GM23338 (cell line): Measurements from ENCODE around the gene TCFL5. TPM values are rescaled to one million over a fixed set of nuclear protein-coding genes. Genes with fewer than 3 reads are reported as not detected.

Source experiments
- ATAC-seq: fragments of 200-7000 bp; cut with Tn5 transposase; 3 replicates; pipeline ENCODE4 v1.9.1; 2020
- DNase-seq: peaks from one replicate; pipeline ENCODE4 v3.0.0-alpha.2; 2015; ENCODE audit warnings: low spot score
- H2AFZ ChIP-seq: fragments of 200-600 bp; sonication (generic); 2 replicates; pipeline ENCODE4 v1.8.0; 2016; ENCODE audit warnings: antibody characterized with exemption, mild to moderate bottlenecking, moderate library complexity
- H3F3A ChIP-seq: fragments of 200-600 bp; sonication (generic); replicated peaks from 2 replicates; pipeline ENCODE4 v1.8.0; 2017; ENCODE audit warnings: antibody characterized with exemption, mixed run types, low read depth
- H3K27ac ChIP-seq: fragments of 200-600 bp; sonication (generic); 2 replicates; pipeline ENCODE4 v1.6.1; 2016; ENCODE audit warnings: low read depth
- H3K27me3 ChIP-seq: fragments of 200-600 bp; sonication (generic); 2 replicates; pipeline ENCODE4 v1.8.0; 2016; ENCODE audit warnings: mild to moderate bottlenecking, mixed run types, moderate library complexity; ENCODE audit not compliant: insufficient read depth
- H3K36me3 ChIP-seq: fragments of 200-600 bp; sonication (generic); 2 replicates; pipeline ENCODE4 v1.8.0; 2016; ENCODE audit warnings: mild to moderate bottlenecking; ENCODE audit not compliant: insufficient read depth
- H3K4me1 ChIP-seq: fragments of 200-600 bp; sonication (generic); 2 replicates; pipeline ENCODE4 v1.8.0; 2016; ENCODE audit warnings: mild to moderate bottlenecking, moderate library complexity; ENCODE audit not compliant: insufficient read depth
- H3K4me2 ChIP-seq: fragments of 200-600 bp; sonication (generic); 2 replicates; pipeline ENCODE4 v1.7.1; 2017; ENCODE audit warnings: mixed run types
- H3K4me3 ChIP-seq: fragments of 200-600 bp; sonication (generic); 2 replicates; pipeline ENCODE4 v1.6.1; 2016; ENCODE audit warnings: mixed run types
- H3K79me2 ChIP-seq: fragments of 200-600 bp; sonication (generic); replicated peaks from 2 replicates; pipeline ENCODE4 v1.8.0; 2017; ENCODE audit warnings: mild to moderate bottlenecking; ENCODE audit not compliant: insufficient read depth
- H3K9me2 ChIP-seq: fragments of 200-600 bp; sonication (generic); 2 replicates; pipeline ENCODE4 v1.8.0; 2017; ENCODE audit not compliant: insufficient read depth
- H4K20me1 ChIP-seq: fragments of 200-600 bp; sonication (generic); replicated peaks from 2 replicates; pipeline ENCODE4 v1.8.0; 2017; ENCODE audit warnings: mild to moderate bottlenecking; ENCODE audit not compliant: insufficient read depth
- H3K27ac Mint-ChIP-seq: 2 replicates; pipeline ENCODE4 v1.8.0; 2020; ENCODE audit warnings: inconsistent platforms, mild to moderate bottlenecking, moderate library complexity, mixed read lengths
- H3K27me3 Mint-ChIP-seq: 3 replicates; pipeline ENCODE4 v1.8.0; 2022; ENCODE audit warnings: low read depth, mild to moderate bottlenecking, moderate library complexity, mixed read lengths, inconsistent platforms; ENCODE audit not compliant: insufficient read depth, poor library complexity
- H3K36me3 Mint-ChIP-seq: 3 replicates; pipeline ENCODE4 v1.8.0; 2021; ENCODE audit warnings: low read depth, mild to moderate bottlenecking, inconsistent platforms, moderate library complexity, mixed read lengths
- H3K4me1 Mint-ChIP-seq: 3 replicates; pipeline ENCODE4 v1.8.0; 2020; ENCODE audit warnings: mild to moderate bottlenecking, inconsistent platforms, mixed read lengths
- H3K4me3 Mint-ChIP-seq: 3 replicates; pipeline ENCODE4 v1.8.0; 2021; ENCODE audit warnings: moderate library complexity, mild to moderate bottlenecking, inconsistent platforms, mixed read lengths
- H3K9me3 Mint-ChIP-seq: 3 replicates; pipeline ENCODE4 v1.8.0; 2020; ENCODE audit warnings: moderate library complexity, mild to moderate bottlenecking, inconsistent platforms, mixed read lengths
- CREB1 ChIP-seq: fragments of 250-450 bp; sonication (Bioruptor Pico); IDR thresholded peaks from 2 replicates; pipeline ENCODE4 v1.5.0; 2020; ENCODE audit warnings: low read depth, mild to moderate bottlenecking, moderate library complexity
- EZH2 ChIP-seq: fragments of 200-600 bp; sonication (generic); IDR thresholded peaks from one replicate; pipeline ENCODE4 v1.8.0; 2017; ENCODE audit warnings: antibody characterized with exemption, mild to moderate bottlenecking, low read depth; ENCODE audit not compliant: unreplicated experiment
- EZH2phosphoT487 ChIP-seq: fragments of 200-600 bp; sonication (generic); IDR thresholded peaks from one replicate; pipeline ENCODE4 v1.8.1; 2018; ENCODE audit warnings: antibody characterized with exemption; ENCODE audit not compliant: unreplicated experiment
- JUNB ChIP-seq: IDR thresholded peaks from one replicate; pipeline ENCODE4 v1.6.1; 2016; ENCODE audit warnings: antibody characterized with exemption; ENCODE audit not compliant: unreplicated experiment
- NANOG ChIP-seq: IDR thresholded peaks from 2 replicates; pipeline ENCODE4 v1.6.1; 2016; ENCODE audit warnings: antibody characterized with exemption, borderline replicate concordance
- POLR2AphosphoS5 ChIP-seq: IDR thresholded peaks from 2 replicates; pipeline ENCODE4 v1.6.1; 2016; ENCODE audit warnings: antibody characterized with exemption, low read depth
- REST ChIP-seq: IDR thresholded peaks from one replicate; pipeline ENCODE4 v1.6.1; 2018; ENCODE audit warnings: antibody characterized with exemption; ENCODE audit not compliant: unreplicated experiment
- STAT1 ChIP-seq: IDR thresholded peaks from one replicate; pipeline ENCODE4 v1.6.1; 2016; ENCODE audit warnings: antibody characterized with exemption; ENCODE audit not compliant: unreplicated experiment
- ZNF114 ChIP-seq: fragments of 250-450 bp; sonication (Bioruptor Pico); IDR thresholded peaks from 2 replicates; pipeline ENCODE4 v1.5.0; 2020; ENCODE audit warnings: mild to moderate bottlenecking, moderate library complexity
- ZNF331 ChIP-seq: fragments of 250-450 bp; sonication (Bioruptor Pico); IDR thresholded peaks from 2 replicates; pipeline ENCODE4 v1.5.0; 2020; ENCODE audit warnings: low read depth, mild to moderate bottlenecking, moderate library complexity
- polyA plus RNA-seq: library from polyadenylated mRNA; unstranded; fragments of >200 nt; fragmentation: Nextera tagmentation; extraction: Ambion mirVana; gene quantifications from 2 replicates; pipeline ENCODE4 v1.2.1, GENCODE V29; 2016
- total RNA-seq: library from RNA; depleted of rRNA; stranded (reverse); fragments of >200 nt; shearing (Covaris generic); gene quantifications from 2 replicates; pipeline ENCODE4 v1.2.3, GENCODE V29; 2014
- TF ChIP-seq, protein P1 (sequence below): IDR thresholded peaks from 2 replicates; pipeline ENCODE4 v1.6.1; 2016; ENCODE audit warnings: antibody characterized with exemption
- TF ChIP-seq, protein P2 (sequence below), 2 experiments: fragments of 200-600 bp in 1 of 2; sonication (generic) in 1 of 2; conservative IDR thresholded peaks; 2 replicates each; pipeline versions ENCODE4 v1.5.1 to v1.6.1; 2016 to 2017; ENCODE audit warnings: antibody characterized with exemption in 2 of 2, low read depth in 2 of 2, mild to moderate bottlenecking in 2 of 2, moderate library complexity in 1 of 2
- TF ChIP-seq, protein P3 (sequence below): fragments of 250-450 bp; sonication (Bioruptor Pico); IDR thresholded peaks from 2 replicates; pipeline ENCODE4 v1.5.0; 2020; ENCODE audit warnings: mild to moderate bottlenecking, moderate library complexity

Gene TCFL5
- total and polyA plus RNA-seq, 2 experiments from 2014 or later, result 5.8 to 19.3 TPM

- H3K9me2 ChIP-seq, result no peaks in the 10 kb centered on the region
- peaks cover 17% of the 10 kb centered on the region for H3K27me3 Mint-ChIP-seq
- H3K27me3 ChIP-seq, result peaks cover 7% of the 10 kb centered on the region; the same call in 1 of the 2 replicates
- peaks cover 3% of the 10 kb centered on the region; the same call in 1 of the 2 replicates for H4K20me1 ChIP-seq
- peaks cover 10% of the 10 kb centered on the region; the same call in 1 of the 2 replicates for H3K4me1 ChIP-seq
- H3K4me3 Mint-ChIP-seq, result peak overlapping the region; percentile 54
- H3F3A ChIP-seq, result 0 out of 2 replicates have a peak, but pooled peaks cover 4% of the 10 kb centered on the region
- no peaks in the 10 kb centered on the region for H3K36me3 Mint-ChIP-seq
- H3K79me2 ChIP-seq, result peaks cover 8% of the 10 kb centered on the region; the same call in 1 of the 2 replicates
- peak overlapping the region; percentile 70; the same call in 1 of the 2 replicates for H3K4me3 ChIP-seq
- no peak overlapping the region for H2AFZ ChIP-seq
- H3K9me3 Mint-ChIP-seq, result no peaks in the 10 kb centered on the region
- peak overlapping the region; percentile 90 for H3K4me2 ChIP-seq
- no peak for TF ChIP-seq EZH2
- TF ChIP-seq, protein P1, sequence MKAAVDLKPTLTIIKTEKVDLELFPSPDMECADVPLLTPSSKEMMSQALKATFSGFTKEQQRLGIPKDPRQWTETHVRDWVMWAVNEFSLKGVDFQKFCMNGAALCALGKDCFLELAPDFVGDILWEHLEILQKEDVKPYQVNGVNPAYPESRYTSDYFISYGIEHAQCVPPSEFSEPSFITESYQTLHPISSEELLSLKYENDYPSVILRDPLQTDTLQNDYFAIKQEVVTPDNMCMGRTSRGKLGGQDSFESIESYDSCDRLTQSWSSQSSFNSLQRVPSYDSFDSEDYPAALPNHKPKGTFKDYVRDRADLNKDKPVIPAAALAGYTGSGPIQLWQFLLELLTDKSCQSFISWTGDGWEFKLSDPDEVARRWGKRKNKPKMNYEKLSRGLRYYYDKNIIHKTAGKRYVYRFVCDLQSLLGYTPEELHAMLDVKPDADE, result no peak
- TF ChIP-seq POLR2AphosphoS5, result no peak
- TF ChIP-seq EZH2phosphoT487, result no peak
- no peak for TF ChIP-seq ZNF114 (CRISPR knock-in tag)
- TF ChIP-seq, protein P2, sequence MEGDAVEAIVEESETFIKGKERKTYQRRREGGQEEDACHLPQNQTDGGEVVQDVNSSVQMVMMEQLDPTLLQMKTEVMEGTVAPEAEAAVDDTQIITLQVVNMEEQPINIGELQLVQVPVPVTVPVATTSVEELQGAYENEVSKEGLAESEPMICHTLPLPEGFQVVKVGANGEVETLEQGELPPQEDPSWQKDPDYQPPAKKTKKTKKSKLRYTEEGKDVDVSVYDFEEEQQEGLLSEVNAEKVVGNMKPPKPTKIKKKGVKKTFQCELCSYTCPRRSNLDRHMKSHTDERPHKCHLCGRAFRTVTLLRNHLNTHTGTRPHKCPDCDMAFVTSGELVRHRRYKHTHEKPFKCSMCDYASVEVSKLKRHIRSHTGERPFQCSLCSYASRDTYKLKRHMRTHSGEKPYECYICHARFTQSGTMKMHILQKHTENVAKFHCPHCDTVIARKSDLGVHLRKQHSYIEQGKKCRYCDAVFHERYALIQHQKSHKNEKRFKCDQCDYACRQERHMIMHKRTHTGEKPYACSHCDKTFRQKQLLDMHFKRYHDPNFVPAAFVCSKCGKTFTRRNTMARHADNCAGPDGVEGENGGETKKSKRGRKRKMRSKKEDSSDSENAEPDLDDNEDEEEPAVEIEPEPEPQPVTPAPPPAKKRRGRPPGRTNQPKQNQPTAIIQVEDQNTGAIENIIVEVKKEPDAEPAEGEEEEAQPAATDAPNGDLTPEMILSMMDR (conservative IDR thresholded peaks at IDR 0.05; ENCODE audit: low read depth in 2 of 2), result no peak
- TF ChIP-seq NANOG, result no peak
- no peak for TF ChIP-seq REST
- no peak for TF ChIP-seq CREB1 (CRISPR knock-in tag)
- TF ChIP-seq, protein P3, sequence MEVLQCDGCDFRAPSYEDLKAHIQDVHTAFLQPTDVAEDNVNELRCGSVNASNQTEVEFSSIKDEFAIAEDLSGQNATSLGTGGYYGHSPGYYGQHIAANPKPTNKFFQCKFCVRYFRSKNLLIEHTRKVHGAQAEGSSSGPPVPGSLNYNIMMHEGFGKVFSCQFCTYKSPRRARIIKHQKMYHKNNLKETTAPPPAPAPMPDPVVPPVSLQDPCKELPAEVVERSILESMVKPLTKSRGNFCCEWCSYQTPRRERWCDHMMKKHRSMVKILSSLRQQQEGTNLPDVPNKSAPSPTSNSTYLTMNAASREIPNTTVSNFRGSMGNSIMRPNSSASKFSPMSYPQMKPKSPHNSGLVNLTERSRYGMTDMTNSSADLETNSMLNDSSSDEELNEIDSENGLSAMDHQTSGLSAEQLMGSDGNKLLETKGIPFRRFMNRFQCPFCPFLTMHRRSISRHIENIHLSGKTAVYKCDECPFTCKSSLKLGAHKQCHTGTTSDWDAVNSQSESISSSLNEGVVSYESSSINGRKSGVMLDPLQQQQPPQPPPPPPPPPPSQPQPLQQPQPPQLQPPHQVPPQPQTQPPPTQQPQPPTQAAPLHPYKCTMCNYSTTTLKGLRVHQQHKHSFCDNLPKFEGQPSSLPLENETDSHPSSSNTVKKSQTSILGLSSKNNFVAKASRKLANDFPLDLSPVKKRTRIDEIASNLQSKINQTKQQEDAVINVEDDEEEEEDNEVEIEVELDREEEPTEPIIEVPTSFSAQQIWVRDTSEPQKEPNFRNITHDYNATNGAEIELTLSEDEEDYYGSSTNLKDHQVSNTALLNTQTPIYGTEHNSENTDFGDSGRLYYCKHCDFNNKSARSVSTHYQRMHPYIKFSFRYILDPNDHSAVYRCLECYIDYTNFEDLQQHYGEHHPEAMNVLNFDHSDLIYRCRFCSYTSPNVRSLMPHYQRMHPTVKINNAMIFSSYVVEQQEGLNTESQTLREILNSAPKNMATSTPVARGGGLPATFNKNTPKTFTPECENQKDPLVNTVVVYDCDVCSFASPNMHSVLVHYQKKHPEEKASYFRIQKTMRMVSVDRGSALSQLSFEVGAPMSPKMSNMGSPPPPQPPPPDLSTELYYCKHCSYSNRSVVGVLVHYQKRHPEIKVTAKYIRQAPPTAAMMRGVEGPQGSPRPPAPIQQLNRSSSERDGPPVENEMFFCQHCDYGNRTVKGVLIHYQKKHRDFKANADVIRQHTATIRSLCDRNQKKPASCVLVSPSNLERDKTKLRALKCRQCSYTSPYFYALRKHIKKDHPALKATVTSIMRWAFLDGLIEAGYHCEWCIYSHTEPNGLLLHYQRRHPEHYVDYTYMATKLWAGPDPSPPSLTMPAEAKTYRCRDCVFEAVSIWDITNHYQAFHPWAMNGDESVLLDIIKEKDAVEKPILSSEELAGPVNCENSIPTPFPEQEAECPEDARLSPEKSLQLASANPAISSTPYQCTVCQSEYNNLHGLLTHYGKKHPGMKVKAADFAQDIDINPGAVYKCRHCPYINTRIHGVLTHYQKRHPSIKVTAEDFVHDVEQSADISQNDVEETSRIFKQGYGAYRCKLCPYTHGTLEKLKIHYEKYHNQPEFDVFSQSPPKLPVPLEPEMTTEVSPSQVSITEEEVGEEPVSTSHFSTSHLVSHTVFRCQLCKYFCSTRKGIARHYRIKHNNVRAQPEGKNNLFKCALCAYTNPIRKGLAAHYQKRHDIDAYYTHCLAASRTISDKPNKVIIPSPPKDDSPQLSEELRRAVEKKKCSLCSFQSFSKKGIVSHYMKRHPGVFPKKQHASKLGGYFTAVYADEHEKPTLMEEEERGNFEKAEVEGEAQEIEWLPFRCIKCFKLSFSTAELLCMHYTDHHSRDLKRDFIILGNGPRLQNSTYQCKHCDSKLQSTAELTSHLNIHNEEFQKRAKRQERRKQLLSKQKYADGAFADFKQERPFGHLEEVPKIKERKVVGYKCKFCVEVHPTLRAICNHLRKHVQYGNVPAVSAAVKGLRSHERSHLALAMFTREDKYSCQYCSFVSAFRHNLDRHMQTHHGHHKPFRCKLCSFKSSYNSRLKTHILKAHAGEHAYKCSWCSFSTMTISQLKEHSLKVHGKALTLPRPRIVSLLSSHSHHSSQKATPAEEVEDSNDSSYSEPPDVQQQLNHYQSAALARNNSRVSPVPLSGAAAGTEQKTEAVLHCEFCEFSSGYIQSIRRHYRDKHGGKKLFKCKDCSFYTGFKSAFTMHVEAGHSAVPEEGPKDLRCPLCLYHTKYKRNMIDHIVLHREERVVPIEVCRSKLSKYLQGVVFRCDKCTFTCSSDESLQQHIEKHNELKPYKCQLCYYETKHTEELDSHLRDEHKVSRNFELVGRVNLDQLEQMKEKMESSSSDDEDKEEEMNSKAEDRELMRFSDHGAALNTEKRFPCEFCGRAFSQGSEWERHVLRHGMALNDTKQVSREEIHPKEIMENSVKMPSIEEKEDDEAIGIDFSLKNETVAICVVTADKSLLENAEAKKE, result no peak
- no peak for TF ChIP-seq JUNB
- no peak for TF ChIP-seq ZNF331 (CRISPR knock-in tag)
- no peak for TF ChIP-seq STAT1
- H3K27ac Mint-ChIP-seq, result no peak overlapping the region; the same call in 1 of the 2 replicates
- H3K27ac ChIP-seq, result no peak overlapping the region
- ATAC-seq (no peak), DNase-seq (no peak)
- H3K4me1 Mint-ChIP-seq, result peaks cover 20% of the 10 kb centered on the region
- H3K36me3 ChIP-seq, result no peaks in the 10 kb centered on the region
Observed at GRCh38 chr20:62817975-62818591, 43.5 kb downstream of the TCFL5 start.
